RWPE1 (cell line): ENCODE data around the gene PRAC2.

Experiments
- CTCF ChIA-PET: fragments of 350-600 bp; sonication (Branson Sonifier 250); formaldehyde crosslinking; extraction: SDS; loops from one replicate; lab custom pipeline; 2021; lab: Yijun Ruan, JAX
- POLR2A ChIA-PET: fragments of 400-600 bp; formaldehyde crosslinking; extraction: SDS; loops from one replicate; lab custom pipeline; 2020; ENCODE audit warnings: antibody characterized with exemption; ENCODE audit not compliant: low non-redundant PET; lab: Yijun Ruan, JAX
- DNase-seq: peaks from one replicate; pipeline ENCODE4 v3.0.0; 2012; ENCODE audit warnings: low spot score
- H3K27ac ChIP-seq: fragments of 450-650 bp; 2 replicates; pipeline ENCODE4 v1.5.1; 2017
- TF ChIP-seq, protein P1 (sequence below): fragments of 450-650 bp; conservative IDR thresholded peaks from 2 replicates; pipeline ENCODE4 v1.5.1; 2017; ENCODE audit warnings: low read depth, mild to moderate bottlenecking

Gene PRAC2

DNA sequence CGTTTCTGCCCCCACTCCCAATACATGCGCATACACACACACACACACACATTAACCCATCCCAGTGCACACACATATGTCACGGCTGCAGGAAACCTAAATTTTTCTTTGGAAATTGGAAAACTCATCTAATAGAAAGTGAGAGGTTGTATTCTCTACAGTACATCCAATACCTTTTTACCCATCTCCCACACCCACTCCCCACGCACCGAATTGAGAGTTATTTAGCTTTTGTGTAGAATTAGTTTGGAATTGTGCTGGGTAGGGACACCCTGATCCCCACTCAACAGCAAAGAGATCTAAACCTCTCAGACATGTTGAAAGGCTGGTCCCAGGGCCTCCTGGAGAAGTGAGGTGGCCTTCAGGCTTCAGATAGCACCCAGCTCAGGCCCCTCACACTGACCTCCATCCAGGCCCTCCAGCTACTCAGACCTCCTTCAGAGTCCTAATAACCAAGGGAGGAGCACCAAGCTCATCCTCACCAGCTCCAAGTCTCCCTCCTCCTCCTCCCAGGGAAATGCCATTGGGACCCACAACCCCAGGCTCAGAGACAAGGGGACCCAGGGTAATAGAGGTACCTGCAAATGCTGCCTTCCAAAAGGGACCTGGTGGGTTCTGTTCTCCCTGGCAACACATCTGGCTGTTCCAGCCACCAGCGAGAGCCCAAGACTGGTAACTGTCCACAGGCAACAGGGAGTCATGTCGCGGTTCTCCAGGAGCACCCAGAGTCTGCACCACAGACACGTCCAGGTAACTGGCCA lies 4.6 kb downstream of the PRAC2 start:
- ChIA-PET POLR2A (interaction anchor here (0.6 kb wide), 1 partner anchor 307 kb away, joined by 8 read pairs; no protein-coding TSS in a partner anchor), CTCF (interaction anchor here (0.6 to 1.1 kb wide), 2 partner anchors 56 to 151 kb away, joined by 3 to 5 read pairs; no protein-coding TSS in a partner anchor)
- no peak overlapping the region for H3K27ac ChIP-seq
- TF ChIP-seq, protein P1, sequence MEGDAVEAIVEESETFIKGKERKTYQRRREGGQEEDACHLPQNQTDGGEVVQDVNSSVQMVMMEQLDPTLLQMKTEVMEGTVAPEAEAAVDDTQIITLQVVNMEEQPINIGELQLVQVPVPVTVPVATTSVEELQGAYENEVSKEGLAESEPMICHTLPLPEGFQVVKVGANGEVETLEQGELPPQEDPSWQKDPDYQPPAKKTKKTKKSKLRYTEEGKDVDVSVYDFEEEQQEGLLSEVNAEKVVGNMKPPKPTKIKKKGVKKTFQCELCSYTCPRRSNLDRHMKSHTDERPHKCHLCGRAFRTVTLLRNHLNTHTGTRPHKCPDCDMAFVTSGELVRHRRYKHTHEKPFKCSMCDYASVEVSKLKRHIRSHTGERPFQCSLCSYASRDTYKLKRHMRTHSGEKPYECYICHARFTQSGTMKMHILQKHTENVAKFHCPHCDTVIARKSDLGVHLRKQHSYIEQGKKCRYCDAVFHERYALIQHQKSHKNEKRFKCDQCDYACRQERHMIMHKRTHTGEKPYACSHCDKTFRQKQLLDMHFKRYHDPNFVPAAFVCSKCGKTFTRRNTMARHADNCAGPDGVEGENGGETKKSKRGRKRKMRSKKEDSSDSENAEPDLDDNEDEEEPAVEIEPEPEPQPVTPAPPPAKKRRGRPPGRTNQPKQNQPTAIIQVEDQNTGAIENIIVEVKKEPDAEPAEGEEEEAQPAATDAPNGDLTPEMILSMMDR, result no peak
- no peak for DNase-seq

DNA sequence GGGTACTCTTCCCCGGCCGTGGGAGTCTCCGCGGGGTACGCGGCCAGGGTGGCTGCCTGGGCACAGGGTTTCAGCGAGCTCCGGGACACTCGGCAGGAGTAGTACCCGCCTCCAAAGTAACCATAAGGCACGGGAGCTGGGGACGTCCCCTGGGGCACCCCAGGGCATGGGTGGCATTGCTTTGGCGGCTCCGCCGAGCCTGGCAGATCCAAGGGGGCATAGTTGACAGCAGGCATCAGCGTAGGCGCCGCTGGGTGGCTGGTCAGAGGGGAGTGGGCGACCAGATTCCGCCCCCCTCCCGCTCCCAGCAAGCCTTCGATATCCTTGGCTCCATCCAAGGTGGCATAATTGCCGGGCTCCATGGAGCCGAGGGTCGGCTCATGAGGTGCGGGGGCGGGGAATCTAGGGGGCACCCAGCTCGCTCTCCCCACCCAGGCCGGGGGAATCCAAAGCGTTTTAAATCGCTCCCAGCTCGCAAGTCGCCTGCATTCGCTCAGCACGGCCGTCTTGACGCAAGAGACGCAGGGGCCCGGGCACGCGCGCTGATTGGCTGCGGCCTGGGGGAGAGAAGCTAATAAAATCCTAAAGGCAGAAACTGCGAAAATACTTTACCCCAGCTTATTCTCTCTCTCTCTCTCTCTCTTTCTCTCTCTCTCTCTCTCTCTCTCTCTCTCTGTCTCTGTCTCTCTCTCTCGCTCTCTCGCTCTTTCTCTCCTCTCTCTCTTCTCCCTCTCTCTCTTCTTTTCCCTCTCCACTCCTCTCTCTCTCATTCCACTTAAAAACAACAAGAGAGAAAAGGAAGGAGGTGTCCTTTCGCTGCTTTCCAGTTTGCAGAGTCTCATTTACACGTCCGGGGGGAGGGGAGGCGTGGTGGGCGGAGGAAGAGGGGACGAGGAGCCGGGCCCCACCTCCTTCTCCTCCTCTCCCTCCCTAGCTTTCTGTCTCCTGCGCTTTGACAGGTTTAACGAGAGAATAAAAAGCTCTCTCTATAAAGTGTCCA lies 5.5 kb downstream of the PRAC2 start, which contains the start of gene HOXB13:
HOXB13 (minus strand) TSS at position 519 of the 1,000 bp plus-strand sequence; CDS start at position 362, 157 bp downstream.
- CTCF ChIA-PET, result interaction anchor here (0.7 to 1.1 kb wide), 3 partner anchors 9 to 151 kb away, joined by 3 read pairs; no protein-coding TSS in a partner anchor
- H3K27ac ChIP-seq, result peak within 1 kb of the TSS; percentile 25
- POLR2A ChIA-PET, result interaction anchor here (0.6 kb wide), 1 partner anchor 248 kb away, joined by 5 read pairs; no protein-coding TSS in a partner anchor
- peak; percentile 63 for DNase-seq
- TF ChIP-seq, protein P1, result no peak

DNA sequence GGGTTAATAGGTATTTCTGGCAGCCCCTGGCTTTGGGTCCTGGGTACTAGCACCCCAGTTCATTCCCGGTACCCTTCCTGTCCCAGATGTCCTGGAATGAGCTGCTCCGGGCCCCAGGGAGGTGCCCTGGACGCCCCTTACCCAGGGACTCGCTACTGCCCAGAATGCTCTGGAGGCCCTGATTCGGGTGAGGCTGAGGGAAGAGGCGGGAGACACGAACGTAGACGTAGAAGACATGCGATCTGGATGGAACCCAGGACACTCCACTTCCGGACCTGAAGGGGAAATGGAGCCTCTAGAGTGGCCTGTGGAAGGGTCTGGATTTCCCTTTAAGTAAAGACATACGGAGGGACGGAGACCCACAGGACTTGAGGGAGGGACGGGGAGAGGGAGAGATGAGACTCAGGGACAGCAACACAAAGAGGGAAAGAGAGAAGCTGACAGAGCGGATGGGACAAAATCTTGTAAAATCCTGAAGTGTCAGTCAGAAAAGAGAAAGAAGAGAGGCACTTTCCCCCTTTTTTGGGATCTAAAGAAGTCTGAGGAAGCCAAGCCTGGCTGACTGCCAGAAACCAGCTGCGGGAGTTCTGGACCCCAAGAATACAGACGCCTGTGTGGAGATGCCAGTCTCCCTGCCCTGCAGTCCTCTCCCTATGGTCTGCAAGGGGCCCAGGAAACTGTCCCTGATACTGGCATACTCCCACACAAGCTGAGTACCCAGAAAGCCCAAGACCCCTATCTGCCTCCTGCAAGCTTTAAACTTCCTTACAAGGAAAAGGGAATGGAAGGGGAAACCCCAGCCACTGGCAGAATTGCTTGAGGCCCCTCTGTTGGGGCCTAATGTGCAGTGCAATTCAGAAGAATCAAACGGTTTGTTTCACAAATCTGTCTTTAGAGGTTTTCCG lies 6.6 kb downstream of the PRAC2 start:
- DNase-seq, result no peak
- TF ChIP-seq, protein P1, result no peak
- CTCF ChIA-PET, result interaction anchor here (0.8 kb wide), 1 partner anchor 150 kb away, joined by 3 read pairs; no protein-coding TSS in a partner anchor
- POLR2A ChIA-PET, result no interaction called here
- peak overlapping the region; percentile 25 for H3K27ac ChIP-seq

DNA sequence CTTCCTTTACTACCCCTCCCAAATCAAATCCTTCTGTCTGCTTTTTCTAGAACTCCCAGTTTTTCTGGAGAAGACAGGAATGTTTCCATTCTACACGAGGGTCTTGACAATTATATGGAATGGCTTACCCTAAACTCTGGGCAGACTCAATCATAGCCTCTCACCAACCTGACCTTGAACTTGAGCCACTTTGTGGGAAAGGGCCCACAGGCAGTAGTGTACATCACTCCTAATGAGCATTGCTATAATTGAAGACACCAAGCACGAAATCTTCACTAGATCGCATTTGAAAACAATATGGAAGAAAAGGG lies 7.2 kb downstream of the PRAC2 start:
- no peak overlapping the region for H3K27ac ChIP-seq
- CTCF ChIA-PET, result no interaction called here
- no peak for DNase-seq
- POLR2A ChIA-PET, result no interaction called here
- TF ChIP-seq, protein P1, result no peak

DNA sequence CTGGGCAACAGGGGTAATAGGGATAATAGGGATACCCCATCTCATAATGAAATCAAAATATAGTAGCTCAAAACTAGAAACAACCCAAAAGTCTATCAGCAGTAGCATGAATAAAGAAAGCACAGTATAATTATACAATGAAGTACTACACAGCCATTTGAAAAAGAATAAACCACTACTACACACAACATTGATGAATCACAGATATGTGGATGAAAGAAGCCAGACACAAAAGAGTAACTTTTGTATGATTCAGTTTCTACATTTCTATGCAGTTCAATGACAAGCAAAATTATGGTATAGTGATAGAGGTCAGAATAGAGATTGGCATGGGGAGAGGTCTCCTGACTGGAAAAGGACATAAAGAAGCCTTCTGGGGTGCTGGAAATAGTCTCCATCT lies 8.4 kb downstream of the PRAC2 start:
- TF ChIP-seq, protein P1, result no peak
- ChIA-PET CTCF (interaction anchor here (0.7 to 1.1 kb wide), 2 partner anchors 27 to 153 kb away, joined by 3 to 4 read pairs; no protein-coding TSS in a partner anchor), POLR2A (no interaction called here)
- DNase-seq, result no peak
- no peak overlapping the region for H3K27ac ChIP-seq
